Measurements from ENCODE around the gene KDM2B.

DNA sequence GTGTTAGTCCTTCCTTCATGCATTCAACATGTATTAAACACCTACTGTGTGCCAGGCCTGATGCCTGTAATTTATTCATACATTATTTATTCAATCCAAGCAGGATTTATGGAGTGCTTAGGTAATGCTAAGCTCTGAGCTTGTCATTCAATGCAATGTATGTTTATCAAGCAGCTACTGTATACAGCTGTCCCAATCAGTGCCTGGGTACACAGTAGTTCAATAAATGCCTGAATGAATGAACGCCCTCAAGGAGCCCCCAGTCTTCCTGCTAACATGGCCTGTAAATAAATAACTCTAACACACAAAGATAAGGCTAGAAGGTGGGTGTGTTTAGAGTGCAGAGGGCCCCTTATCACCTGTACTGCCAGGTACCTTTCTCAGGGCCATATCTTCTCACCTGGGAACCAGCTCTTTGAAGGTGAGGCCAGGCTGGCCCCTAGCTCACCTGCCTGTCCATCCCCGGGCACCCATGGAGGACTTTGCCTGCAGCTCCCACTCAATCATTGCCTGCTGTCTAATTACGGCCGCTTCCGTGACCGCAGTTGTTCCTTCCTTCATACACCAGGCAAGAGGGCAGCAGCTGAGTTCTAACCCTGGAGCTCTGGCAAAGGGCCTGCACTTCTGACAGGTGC, 20.0 kb upstream of the KDM2B start:
- TF ChIP-seq, protein P1, sequence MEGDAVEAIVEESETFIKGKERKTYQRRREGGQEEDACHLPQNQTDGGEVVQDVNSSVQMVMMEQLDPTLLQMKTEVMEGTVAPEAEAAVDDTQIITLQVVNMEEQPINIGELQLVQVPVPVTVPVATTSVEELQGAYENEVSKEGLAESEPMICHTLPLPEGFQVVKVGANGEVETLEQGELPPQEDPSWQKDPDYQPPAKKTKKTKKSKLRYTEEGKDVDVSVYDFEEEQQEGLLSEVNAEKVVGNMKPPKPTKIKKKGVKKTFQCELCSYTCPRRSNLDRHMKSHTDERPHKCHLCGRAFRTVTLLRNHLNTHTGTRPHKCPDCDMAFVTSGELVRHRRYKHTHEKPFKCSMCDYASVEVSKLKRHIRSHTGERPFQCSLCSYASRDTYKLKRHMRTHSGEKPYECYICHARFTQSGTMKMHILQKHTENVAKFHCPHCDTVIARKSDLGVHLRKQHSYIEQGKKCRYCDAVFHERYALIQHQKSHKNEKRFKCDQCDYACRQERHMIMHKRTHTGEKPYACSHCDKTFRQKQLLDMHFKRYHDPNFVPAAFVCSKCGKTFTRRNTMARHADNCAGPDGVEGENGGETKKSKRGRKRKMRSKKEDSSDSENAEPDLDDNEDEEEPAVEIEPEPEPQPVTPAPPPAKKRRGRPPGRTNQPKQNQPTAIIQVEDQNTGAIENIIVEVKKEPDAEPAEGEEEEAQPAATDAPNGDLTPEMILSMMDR (IDR thresholded peaks at IDR 0.05): no peak
- no peak for TF ChIP-seq POLR2A (IDR thresholded peaks at IDR 0.05)
